Keratinocyte (primary cell): ENCODE data around the gene ARL11. TPM values are rescaled to one million over a fixed set of nuclear protein-coding genes. Genes with fewer than 3 reads are reported as not detected.
A peak's percentile ranks its signal among the peaks of the same experiment; 100 is the strongest.
"Not testable (repeated sequence)": the region's sequence is repeated elsewhere in the genome, so short reads cannot be mapped to it uniquely, and the experiment has no call there.

Experiments used
- DNase-seq: peaks from one replicate; pipeline ENCODE4 v3.0.0-alpha.2; 2011; ENCODE audit warnings: low read depth, missing footprints, low spot score
- FAIRE-seq: peaks from 2 replicates; lab custom pipeline; 2011; peaks lifted over from hg19 to GRCh38; lab: Jason Lieb, UNC
- H2AFZ ChIP-seq: 2 replicates; pipeline ENCODE4 v1.6.0; 2012; ENCODE audit warnings: low read length, control low read depth, inconsistent platforms; ENCODE audit not compliant: control insufficient read depth
- H3K27ac ChIP-seq: 2 replicates; pipeline ENCODE4 v1.5.1; 2011; ENCODE audit warnings: low read length; ENCODE audit not compliant: control insufficient read depth, insufficient read depth
- H3K27me3 ChIP-seq: 3 replicates; pipeline ENCODE4 v1.6.0; 2011; ENCODE audit warnings: low read length; ENCODE audit not compliant: control insufficient read depth, insufficient read depth; ENCODE audit errors: extremely low read depth
- H3K36me3 ChIP-seq, 2 experiments: 2 replicates in 1 of 2; 3 replicates in 1 of 2; pipeline ENCODE4 v1.5.1; 2011; ENCODE audit warnings: low read length in 2 of 2, mild to moderate bottlenecking in 1 of 2; ENCODE audit not compliant: control insufficient read depth in 2 of 2, insufficient read depth in 2 of 2; ENCODE audit errors: extremely low read depth in 1 of 2
- H3K4me1 ChIP-seq: 3 replicates; pipeline ENCODE4 v1.5.1; 2011; ENCODE audit warnings: low read length; ENCODE audit not compliant: control insufficient read depth, insufficient read depth; ENCODE audit errors: extremely low read depth
- H3K4me2 ChIP-seq: 3 replicates; pipeline ENCODE4 v1.6.0; 2011; ENCODE audit warnings: low read depth, low read length; ENCODE audit not compliant: control insufficient read depth, insufficient read depth; ENCODE audit errors: extremely low read depth
- H3K4me3 ChIP-seq, 3 experiments: fragments of 200-600 bp in 1 of 3; sonication (generic) in 1 of 3; 2 replicates in 2 of 3; 3 replicates in 1 of 3; pipeline ENCODE4 v1.5.1; 2011 to 2016; ENCODE audit warnings: low read length in 3 of 3, mild to moderate bottlenecking in 3 of 3, control low read depth in 2 of 3, inconsistent platforms in 1 of 3, low read depth in 1 of 3, mixed read lengths in 1 of 3, mixed run types in 1 of 3, moderate library complexity in 1 of 3; ENCODE audit not compliant: control insufficient read depth in 2 of 3, insufficient read depth in 2 of 3; ENCODE audit errors: extremely low read depth in 1 of 3
- H3K79me2 ChIP-seq: 2 replicates; pipeline ENCODE4 v1.6.0; 2012; ENCODE audit warnings: low read length; ENCODE audit not compliant: control insufficient read depth, insufficient read depth
- H3K9ac ChIP-seq: 3 replicates; pipeline ENCODE4 v1.6.0; 2011; ENCODE audit warnings: low read length; ENCODE audit not compliant: control insufficient read depth, insufficient read depth; ENCODE audit errors: extremely low read depth
- H3K9me1 ChIP-seq: 3 replicates; pipeline ENCODE4 v1.6.0; 2011; ENCODE audit warnings: low read length; ENCODE audit not compliant: control insufficient read depth, insufficient read depth; ENCODE audit errors: extremely low read depth
- H3K9me3 ChIP-seq: 2 replicates; pipeline ENCODE4 v1.5.1; 2012; ENCODE audit warnings: low read depth, low read length; ENCODE audit not compliant: control insufficient read depth
- H4K20me1 ChIP-seq: 3 replicates; pipeline ENCODE4 v1.6.0; 2011; ENCODE audit warnings: low read length; ENCODE audit not compliant: control insufficient read depth, insufficient read depth; ENCODE audit errors: extremely low read depth
- EZH2 ChIP-seq: IDR thresholded peaks from one replicate; pipeline ENCODE4 v1.6.1; 2012; ENCODE audit warnings: inconsistent platforms, mild to moderate bottlenecking, low read length, moderate library complexity
- dilution Hi-C: fragments of 300-500 bp; cut with MboI; formaldehyde crosslinking; loops from one replicate; pipeline ENCODE4 v1.7.0; 2020; ENCODE audit warnings: low sequenced_read_pairs; ENCODE audit not compliant: extremely low pct_ligation_motif_present
- polyA plus RNA-seq, 5 experiments: library from polyadenylated mRNA; depleted of rRNA in 3 of 5; stranded (reverse) in 3 of 5; stranded (forward) in 1 of 5; unstranded in 1 of 5; fragments of >200 nt; gene quantifications; 1 replicate in 1 of 5; 2 replicates in 3 of 5; 3 replicates in 1 of 5; pipeline versions ENCODE4 v1.2.1 to v1.2.3, GENCODE V29; 2011 to 2012; ENCODE audit warnings: missing spikeins in 2 of 5, low read depth in 1 of 5, low replicate concordance in 1 of 5
- TF ChIP-seq, protein P1 (sequence below), 3 experiments: IDR thresholded peaks in 1 of 3; conservative IDR thresholded peaks in 1 of 3; optimal IDR thresholded peaks in 1 of 3; 2 replicates in 2 of 3; 3 replicates in 1 of 3; pipeline versions ENCODE3 to v1.5.1; 2011; ENCODE audit warnings: low read length in 3 of 3, mild to moderate bottlenecking in 3 of 3, moderate library complexity in 2 of 3, control low read depth in 1 of 3, inconsistent platforms in 1 of 3; ENCODE audit not compliant: insufficient read depth in 2 of 3; ENCODE audit errors: extremely low read depth in 1 of 3

The ARL11 gene
- polyA plus RNA-seq, 1 donor (not counting 4 experiments of a cell fraction or from before 2014, with no cell fraction given), result 0.55 TPM

DNA sequence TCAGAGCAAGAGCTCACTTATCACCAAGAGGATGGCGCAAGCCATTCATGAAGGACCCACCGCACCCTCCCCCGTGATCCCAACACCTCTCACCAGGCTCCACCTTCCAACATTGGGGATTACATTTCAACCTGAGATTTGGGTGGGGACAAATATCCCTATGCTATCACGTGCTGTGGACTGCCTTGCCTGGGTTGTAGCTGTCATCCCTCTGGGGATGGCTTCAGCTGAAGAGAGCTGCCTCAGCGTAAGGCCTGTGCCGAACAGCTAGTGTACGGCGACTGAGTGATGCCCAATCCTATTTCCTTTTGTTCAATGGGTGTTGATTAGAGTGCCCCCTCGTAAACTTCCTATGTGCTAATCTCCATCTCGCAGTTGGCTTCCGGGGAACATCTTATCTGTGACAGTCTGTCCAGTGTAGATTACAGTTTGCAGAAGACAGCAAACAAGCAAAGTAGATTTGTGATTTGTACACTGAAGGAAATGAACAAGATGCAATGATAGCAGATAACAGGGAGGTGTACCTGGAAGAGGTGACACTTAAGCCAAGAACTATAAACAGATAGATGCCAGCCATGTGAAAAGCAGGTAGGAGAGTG is 31.2 kb upstream of the ARL11 start:
- no peaks in the 10 kb centered on the region for H3K4me1 ChIP-seq
- no peaks in the 10 kb centered on the region for H4K20me1 ChIP-seq
- no peak overlapping the region for H3K4me2 ChIP-seq
- H2AFZ ChIP-seq, result no peak overlapping the region
- H3K9me3 ChIP-seq, result no peaks in the 10 kb centered on the region
- no peaks in the 10 kb centered on the region for H3K27me3 ChIP-seq
- no peak for FAIRE-seq
- H3K27ac ChIP-seq, result no peak overlapping the region
- TF ChIP-seq, protein P1, sequence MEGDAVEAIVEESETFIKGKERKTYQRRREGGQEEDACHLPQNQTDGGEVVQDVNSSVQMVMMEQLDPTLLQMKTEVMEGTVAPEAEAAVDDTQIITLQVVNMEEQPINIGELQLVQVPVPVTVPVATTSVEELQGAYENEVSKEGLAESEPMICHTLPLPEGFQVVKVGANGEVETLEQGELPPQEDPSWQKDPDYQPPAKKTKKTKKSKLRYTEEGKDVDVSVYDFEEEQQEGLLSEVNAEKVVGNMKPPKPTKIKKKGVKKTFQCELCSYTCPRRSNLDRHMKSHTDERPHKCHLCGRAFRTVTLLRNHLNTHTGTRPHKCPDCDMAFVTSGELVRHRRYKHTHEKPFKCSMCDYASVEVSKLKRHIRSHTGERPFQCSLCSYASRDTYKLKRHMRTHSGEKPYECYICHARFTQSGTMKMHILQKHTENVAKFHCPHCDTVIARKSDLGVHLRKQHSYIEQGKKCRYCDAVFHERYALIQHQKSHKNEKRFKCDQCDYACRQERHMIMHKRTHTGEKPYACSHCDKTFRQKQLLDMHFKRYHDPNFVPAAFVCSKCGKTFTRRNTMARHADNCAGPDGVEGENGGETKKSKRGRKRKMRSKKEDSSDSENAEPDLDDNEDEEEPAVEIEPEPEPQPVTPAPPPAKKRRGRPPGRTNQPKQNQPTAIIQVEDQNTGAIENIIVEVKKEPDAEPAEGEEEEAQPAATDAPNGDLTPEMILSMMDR (optimal IDR thresholded peaks at IDR 0.05 in 1 of 3, IDR thresholded peaks at IDR 0.05 in 1 of 3, conservative IDR thresholded peaks at IDR 0.05 in 1 of 3; ENCODE audit: extremely low read depth in 1 of 3, insufficient read depth in 2 of 3, low read length in 3 of 3), result no peak
- TF ChIP-seq EZH2, result no peak
- no peaks in the 10 kb centered on the region for H3K79me2 ChIP-seq
- H3K9ac ChIP-seq, result no peak overlapping the region
- H3K36me3 ChIP-seq, result no peaks in the 10 kb centered on the region
- H3K4me3 ChIP-seq, result no peak overlapping the region
- DNase-seq, result no peak
- dilution Hi-C loops, result no loop called here
- H3K9me1 ChIP-seq, result no peaks in the 10 kb centered on the region

DNA sequence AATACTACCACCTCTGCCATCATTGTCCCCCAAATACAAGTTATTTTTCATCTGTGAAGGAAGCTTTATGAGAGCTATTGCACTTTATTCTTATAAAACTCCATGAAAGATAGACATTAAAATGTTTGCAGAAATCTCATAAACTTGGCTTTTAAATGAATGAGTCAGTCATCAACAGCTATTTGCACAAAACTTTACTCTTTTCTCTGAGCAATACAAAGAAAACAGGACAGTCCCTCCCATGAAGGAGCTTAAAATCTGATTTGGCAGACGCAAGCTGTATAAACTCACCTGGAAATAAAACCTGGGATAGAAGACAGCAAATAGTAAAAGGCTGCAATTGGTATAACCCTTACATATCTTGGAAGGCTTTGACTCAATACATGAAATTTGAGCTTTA is 26.3 kb upstream of the ARL11 start:
- dilution Hi-C loops, result no loop called here
- H3K36me3 ChIP-seq, result no peaks in the 10 kb centered on the region
- H3K4me2 ChIP-seq, result no peak overlapping the region
- TF ChIP-seq EZH2, result no peak
- TF ChIP-seq, protein P1 (optimal IDR thresholded peaks at IDR 0.05 in 1 of 3, IDR thresholded peaks at IDR 0.05 in 1 of 3, conservative IDR thresholded peaks at IDR 0.05 in 1 of 3; ENCODE audit: extremely low read depth in 1 of 3, insufficient read depth in 2 of 3, low read length in 3 of 3), result no peak
- H3K9me3 ChIP-seq, result no peaks in the 10 kb centered on the region
- H3K4me1 ChIP-seq, result no peaks in the 10 kb centered on the region
- no peak overlapping the region for H3K4me3 ChIP-seq
- no peaks in the 10 kb centered on the region for H3K9me1 ChIP-seq
- DNase-seq (no peak), FAIRE-seq (no peak)
- H3K9ac ChIP-seq, result no peak overlapping the region
- no peaks in the 10 kb centered on the region for H3K79me2 ChIP-seq
- H3K27me3 ChIP-seq, result no peaks in the 10 kb centered on the region
- H2AFZ ChIP-seq, result peak overlapping the region; percentile 2
- no peaks in the 10 kb centered on the region for H4K20me1 ChIP-seq
- no peak overlapping the region for H3K27ac ChIP-seq

DNA sequence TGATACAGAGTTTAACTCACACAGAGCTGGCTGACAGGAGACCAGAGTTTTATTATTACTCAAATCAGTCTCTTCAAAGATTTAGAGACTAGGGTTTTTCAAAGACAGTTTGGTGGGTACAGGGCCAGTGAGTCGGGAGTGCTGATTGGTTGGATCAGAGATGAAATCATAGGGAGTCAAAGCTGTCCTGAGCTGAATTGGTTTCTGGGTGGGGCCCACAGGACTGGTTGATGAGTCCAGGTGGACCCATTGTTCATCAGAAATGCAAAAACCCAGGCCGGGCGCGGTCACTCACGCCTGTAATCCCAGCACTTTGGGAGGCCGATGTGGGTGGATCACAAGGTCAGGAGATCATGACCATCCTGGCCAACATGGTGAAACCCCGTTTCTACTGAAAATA is 25.7 kb upstream of the ARL11 start:
- H3K9me1 ChIP-seq, DNase-seq, H3K27me3 ChIP-seq, H3K9me3 ChIP-seq, H4K20me1 ChIP-seq, H3K27ac ChIP-seq, H3K36me3 ChIP-seq, H2AFZ ChIP-seq, H3K4me2 ChIP-seq, FAIRE-seq, dilution Hi-C loops, H3K4me1 ChIP-seq, H3K79me2 ChIP-seq, H3K9ac ChIP-seq, H3K4me3 ChIP-seq: not testable (repeated sequence)
